Osteocyte (in vitro differentiated cells): ENCODE data around the gene DLX5. TPM values are rescaled to one million over a fixed set of nuclear protein-coding genes. Genes with fewer than 3 reads are reported as not detected.

Source experiments
- DNase-seq: peaks from one replicate; pipeline ENCODE4 v3.0.0; 2021; ENCODE audit warnings: mixed read lengths; ENCODE audit not compliant: unreplicated experiment; ENCODE audit errors: extremely low spot score
- H3K27ac Mint-ChIP-seq: one replicate; pipeline ENCODE4 v1.8.0; 2021; ENCODE audit warnings: mild to moderate bottlenecking, mixed read lengths; ENCODE audit not compliant: unreplicated experiment
- H3K27me3 Mint-ChIP-seq: one replicate; pipeline ENCODE4 v1.8.0; 2021; ENCODE audit warnings: mixed read lengths; ENCODE audit not compliant: unreplicated experiment
- H3K36me3 Mint-ChIP-seq: one replicate; pipeline ENCODE4 v1.8.0; 2021; ENCODE audit warnings: mixed read lengths; ENCODE audit not compliant: unreplicated experiment
- H3K4me1 Mint-ChIP-seq: one replicate; pipeline ENCODE4 v1.8.0; 2021; ENCODE audit warnings: mixed read lengths; ENCODE audit not compliant: unreplicated experiment
- H3K4me3 Mint-ChIP-seq: one replicate; pipeline ENCODE4 v1.8.0; 2021; ENCODE audit warnings: mild to moderate bottlenecking, moderate library complexity, mixed read lengths; ENCODE audit not compliant: unreplicated experiment
- H3K9me3 Mint-ChIP-seq: one replicate; pipeline ENCODE4 v1.8.0; 2021; ENCODE audit warnings: mixed read lengths; ENCODE audit not compliant: unreplicated experiment
- CTCF ChIP-seq: fragments of 200-600 bp; sonication (generic); IDR thresholded peaks from 2 replicates; pipeline ENCODE4 v1.5.0; 2021; ENCODE audit warnings: antibody characterized with exemption, mild to moderate bottlenecking, moderate library complexity
- total RNA-seq: library from RNA; stranded (reverse); gene quantifications from 2 replicates; pipeline ENCODE4 v1.2.1, GENCODE V29; 2021

Gene DLX5
- total RNA-seq, 1 donor from 2014 or later: 6.0 TPM

- Mint-ChIP-seq H3K4me3 (no peak overlapping the region), H3K27me3 (peaks cover 95% of the 10 kb centered on the region), H3K4me1 (peaks cover 27% of the 10 kb centered on the region), H3K27ac (no peak overlapping the region), H3K9me3 (no peaks in the 10 kb centered on the region), H3K36me3 (no peaks in the 10 kb centered on the region)
- no peak for DNase-seq
- no peak for TF ChIP-seq CTCF
Measured at GRCh38 chr7:97014145-97014750, 10.4 kb downstream of the DLX5 start.

- DNase-seq: no peak
- Mint-ChIP-seq H3K4me1 (peaks cover 25% of the 10 kb centered on the region), H3K27me3 (peaks cover 95% of the 10 kb centered on the region), H3K9me3 (no peaks in the 10 kb centered on the region), H3K36me3 (no peaks in the 10 kb centered on the region), H3K27ac (no peak overlapping the region), H3K4me3 (no peak overlapping the region)
- TF ChIP-seq CTCF: no peak
Measured at GRCh38 chr7:97013845-97014134, 10.8 kb downstream of the DLX5 start.

GRCh38 chr7:97013134-97013844, 11.3 kb downstream of the DLX5 start:
- no peak for DNase-seq
- Mint-ChIP-seq H3K27me3 (peaks cover 95% of the 10 kb centered on the region), H3K27ac (no peak overlapping the region), H3K4me1 (peaks cover 22% of the 10 kb centered on the region), H3K9me3 (no peaks in the 10 kb centered on the region), H3K36me3 (no peaks in the 10 kb centered on the region), H3K4me3 (no peak overlapping the region)
- no peak for TF ChIP-seq CTCF

GRCh38 chr7:97012365-97013133, 12.1 kb downstream of the DLX5 start:
- no peak overlapping the region for H3K27ac Mint-ChIP-seq
- H3K4me3 Mint-ChIP-seq: no peak overlapping the region
- no peaks in the 10 kb centered on the region for H3K9me3 Mint-ChIP-seq
- H3K4me1 Mint-ChIP-seq: peaks cover 14% of the 10 kb centered on the region
- TF ChIP-seq CTCF: no peak
- no peak for DNase-seq
- no peaks in the 10 kb centered on the region for H3K36me3 Mint-ChIP-seq
- H3K27me3 Mint-ChIP-seq: peaks cover 95% of the 10 kb centered on the region
